Measurements from ENCODE around the gene SPAG6.

SPAG6 gene

GRCh38 chr10:22367471-22367870 lies 22.2 kb downstream of the SPAG6 start:
- Histone ChIP-seq H3K36me3 (ENCODE audit: control insufficient read depth in 2 of 2, insufficient read depth in 1 of 2, low read length in 2 of 2) (no peaks in the 10 kb centered on the region), H3K4me3 (ENCODE audit: low read depth, low read length) (no peak overlapping the region), H3K9me3 (ENCODE audit: control insufficient read depth, insufficient read depth, low read depth, low read length) (no peaks in the 10 kb centered on the region), H3K4me1 (ENCODE audit: control insufficient read depth, insufficient read depth, low read length) (no peaks in the 10 kb centered on the region), H3K27ac (ENCODE audit: extremely low read depth, low read depth, low read length) (no peak overlapping the region)
- ChIA-PET POLR2A (no interaction called here), CTCF (no interaction called here)
- TF ChIP-seq, protein P1, sequence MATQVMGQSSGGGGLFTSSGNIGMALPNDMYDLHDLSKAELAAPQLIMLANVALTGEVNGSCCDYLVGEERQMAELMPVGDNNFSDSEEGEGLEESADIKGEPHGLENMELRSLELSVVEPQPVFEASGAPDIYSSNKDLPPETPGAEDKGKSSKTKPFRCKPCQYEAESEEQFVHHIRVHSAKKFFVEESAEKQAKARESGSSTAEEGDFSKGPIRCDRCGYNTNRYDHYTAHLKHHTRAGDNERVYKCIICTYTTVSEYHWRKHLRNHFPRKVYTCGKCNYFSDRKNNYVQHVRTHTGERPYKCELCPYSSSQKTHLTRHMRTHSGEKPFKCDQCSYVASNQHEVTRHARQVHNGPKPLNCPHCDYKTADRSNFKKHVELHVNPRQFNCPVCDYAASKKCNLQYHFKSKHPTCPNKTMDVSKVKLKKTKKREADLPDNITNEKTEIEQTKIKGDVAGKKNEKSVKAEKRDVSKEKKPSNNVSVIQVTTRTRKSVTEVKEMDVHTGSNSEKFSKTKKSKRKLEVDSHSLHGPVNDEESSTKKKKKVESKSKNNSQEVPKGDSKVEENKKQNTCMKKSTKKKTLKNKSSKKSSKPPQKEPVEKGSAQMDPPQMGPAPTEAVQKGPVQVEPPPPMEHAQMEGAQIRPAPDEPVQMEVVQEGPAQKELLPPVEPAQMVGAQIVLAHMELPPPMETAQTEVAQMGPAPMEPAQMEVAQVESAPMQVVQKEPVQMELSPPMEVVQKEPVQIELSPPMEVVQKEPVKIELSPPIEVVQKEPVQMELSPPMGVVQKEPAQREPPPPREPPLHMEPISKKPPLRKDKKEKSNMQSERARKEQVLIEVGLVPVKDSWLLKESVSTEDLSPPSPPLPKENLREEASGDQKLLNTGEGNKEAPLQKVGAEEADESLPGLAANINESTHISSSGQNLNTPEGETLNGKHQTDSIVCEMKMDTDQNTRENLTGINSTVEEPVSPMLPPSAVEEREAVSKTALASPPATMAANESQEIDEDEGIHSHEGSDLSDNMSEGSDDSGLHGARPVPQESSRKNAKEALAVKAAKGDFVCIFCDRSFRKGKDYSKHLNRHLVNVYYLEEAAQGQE (tag by site-specific recombination; IDR thresholded peaks at IDR 0.05): no peak
- TF ChIP-seq KLF7 (tag by site-specific recombination; IDR thresholded peaks at IDR 0.05; ENCODE audit: borderline replicate concordance) (no peak), TCF7L2 (IDR thresholded peaks at IDR 0.05; ENCODE audit: borderline replicate concordance, low read depth, low read length) (no peak), ZNF2 (tag by site-specific recombination; IDR thresholded peaks at IDR 0.05) (no peak), ZNF785 (tag by site-specific recombination; IDR thresholded peaks at IDR 0.05) (no peak), ZSCAN23 (tag by site-specific recombination; IDR thresholded peaks at IDR 0.05) (no peak), ZNF830 (tag by site-specific recombination; IDR thresholded peaks at IDR 0.05; ENCODE audit: low read depth) (no peak), ZNF701 (tag by site-specific recombination; IDR thresholded peaks at IDR 0.05) (no peak), ZNF121 (tag by site-specific recombination; IDR thresholded peaks at IDR 0.05) (no peak)

DNA sequence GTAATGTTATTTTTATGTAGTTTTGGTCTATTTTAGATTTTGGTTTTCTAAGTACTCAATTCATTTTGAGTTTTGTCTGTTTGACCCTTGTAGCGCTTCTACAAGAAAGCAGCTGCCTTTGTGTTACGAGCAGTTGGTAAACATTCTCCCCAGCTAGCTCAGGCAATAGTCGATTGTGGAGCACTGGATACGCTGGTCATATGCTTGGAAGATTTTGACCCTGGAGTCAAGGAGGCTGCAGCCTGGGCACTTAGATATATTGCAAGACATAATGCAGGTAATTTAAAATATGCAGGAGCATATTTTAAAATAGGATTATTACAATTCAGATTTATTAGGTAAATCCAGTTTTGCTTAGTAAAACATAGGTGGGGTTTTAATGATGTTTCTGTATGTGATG lies 23.1 kb downstream of the SPAG6 start:
- no peaks in the 10 kb centered on the region for H3K4me1 ChIP-seq (ENCODE audit: control insufficient read depth, insufficient read depth, low read length)
- ChIA-PET CTCF (no interaction called here), POLR2A (no interaction called here)
- TF ChIP-seq, protein P2, sequence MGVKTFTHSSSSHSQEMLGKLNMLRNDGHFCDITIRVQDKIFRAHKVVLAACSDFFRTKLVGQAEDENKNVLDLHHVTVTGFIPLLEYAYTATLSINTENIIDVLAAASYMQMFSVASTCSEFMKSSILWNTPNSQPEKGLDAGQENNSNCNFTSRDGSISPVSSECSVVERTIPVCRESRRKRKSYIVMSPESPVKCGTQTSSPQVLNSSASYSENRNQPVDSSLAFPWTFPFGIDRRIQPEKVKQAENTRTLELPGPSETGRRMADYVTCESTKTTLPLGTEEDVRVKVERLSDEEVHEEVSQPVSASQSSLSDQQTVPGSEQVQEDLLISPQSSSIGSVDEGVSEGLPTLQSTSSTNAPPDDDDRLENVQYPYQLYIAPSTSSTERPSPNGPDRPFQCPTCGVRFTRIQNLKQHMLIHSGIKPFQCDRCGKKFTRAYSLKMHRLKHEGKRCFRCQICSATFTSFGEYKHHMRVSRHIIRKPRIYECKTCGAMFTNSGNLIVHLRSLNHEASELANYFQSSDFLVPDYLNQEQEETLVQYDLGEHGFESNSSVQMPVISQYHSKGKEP (tag by site-specific recombination; IDR thresholded peaks at IDR 0.05): no peak
- no peak for TF ChIP-seq ZNF133 (tag by site-specific recombination; IDR thresholded peaks at IDR 0.05)
- no peak for TF ChIP-seq KLF7 (tag by site-specific recombination; IDR thresholded peaks at IDR 0.05; ENCODE audit: borderline replicate concordance)
- no peak for TF ChIP-seq ZXDB (tag by site-specific recombination; IDR thresholded peaks at IDR 0.05)
- no peak for TF ChIP-seq ZNF266 (tag by site-specific recombination; IDR thresholded peaks at IDR 0.05; ENCODE audit: low read depth)
- H3K4me3 ChIP-seq (ENCODE audit: low read depth, low read length): no peak overlapping the region
- no peak overlapping the region for H3K27ac ChIP-seq (ENCODE audit: extremely low read depth, low read depth, low read length)
- H3K36me3 ChIP-seq (ENCODE audit: control insufficient read depth in 2 of 2, insufficient read depth in 1 of 2, low read length in 2 of 2): no peaks in the 10 kb centered on the region
- no peaks in the 10 kb centered on the region for H3K9me3 ChIP-seq (ENCODE audit: control insufficient read depth, insufficient read depth, low read depth, low read length)

DNA sequence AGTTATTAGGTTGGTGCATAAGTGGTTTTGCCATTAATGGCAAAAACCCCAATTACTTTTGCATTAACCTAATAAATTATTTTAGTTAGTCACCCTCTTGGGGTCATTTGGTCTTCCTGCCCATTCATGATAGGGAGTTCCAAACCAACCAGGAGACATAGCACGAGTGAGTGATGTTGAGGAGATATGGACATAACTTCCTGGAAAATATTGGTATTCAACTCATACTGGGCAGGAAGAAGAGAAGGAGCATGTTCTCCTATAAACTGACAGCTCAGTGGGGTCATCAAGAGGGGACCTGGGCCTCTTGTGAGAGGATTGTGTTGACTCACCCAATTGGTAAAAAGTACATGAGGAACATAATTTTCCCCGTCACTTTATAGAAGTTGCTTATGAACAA lies 23.7 kb downstream of the SPAG6 start:
- Histone ChIP-seq H3K27ac (ENCODE audit: extremely low read depth, low read depth, low read length) (no peak overlapping the region), H3K9me3 (ENCODE audit: control insufficient read depth, insufficient read depth, low read depth, low read length) (no peaks in the 10 kb centered on the region), H3K4me1 (ENCODE audit: control insufficient read depth, insufficient read depth, low read length) (no peaks in the 10 kb centered on the region), H3K36me3 (ENCODE audit: control insufficient read depth in 2 of 2, insufficient read depth in 1 of 2, low read length in 2 of 2) (no peaks in the 10 kb centered on the region), H3K4me3 (ENCODE audit: low read depth, low read length) (no peak overlapping the region)
- ChIA-PET POLR2A (no interaction called here), CTCF (no interaction called here)
- TF ChIP-seq ZNF266 (tag by site-specific recombination; IDR thresholded peaks at IDR 0.05; ENCODE audit: low read depth) (no peak), ZNF580 (tag by site-specific recombination; IDR thresholded peaks at IDR 0.05) (no peak), CTCF (tag by site-specific recombination; IDR thresholded peaks at IDR 0.05) (no peak), ZNF549 (tag by site-specific recombination; IDR thresholded peaks at IDR 0.05) (no peak), ZNF416 (tag by site-specific recombination; IDR thresholded peaks at IDR 0.05) (no peak), ZNF202 (tag by site-specific recombination; IDR thresholded peaks at IDR 0.05; ENCODE audit: borderline replicate concordance) (no peak)
- TF ChIP-seq, protein P3, sequence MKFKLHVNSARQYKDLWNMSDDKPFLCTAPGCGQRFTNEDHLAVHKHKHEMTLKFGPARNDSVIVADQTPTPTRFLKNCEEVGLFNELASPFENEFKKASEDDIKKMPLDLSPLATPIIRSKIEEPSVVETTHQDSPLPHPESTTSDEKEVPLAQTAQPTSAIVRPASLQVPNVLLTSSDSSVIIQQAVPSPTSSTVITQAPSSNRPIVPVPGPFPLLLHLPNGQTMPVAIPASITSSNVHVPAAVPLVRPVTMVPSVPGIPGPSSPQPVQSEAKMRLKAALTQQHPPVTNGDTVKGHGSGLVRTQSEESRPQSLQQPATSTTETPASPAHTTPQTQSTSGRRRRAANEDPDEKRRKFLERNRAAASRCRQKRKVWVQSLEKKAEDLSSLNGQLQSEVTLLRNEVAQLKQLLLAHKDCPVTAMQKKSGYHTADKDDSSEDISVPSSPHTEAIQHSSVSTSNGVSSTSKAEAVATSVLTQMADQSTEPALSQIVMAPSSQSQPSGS (tag by site-specific recombination; IDR thresholded peaks at IDR 0.05; ENCODE audit: low read depth): no peak
- TF ChIP-seq, protein P2 (tag by site-specific recombination; IDR thresholded peaks at IDR 0.05): no peak
- TF ChIP-seq, protein P4, sequence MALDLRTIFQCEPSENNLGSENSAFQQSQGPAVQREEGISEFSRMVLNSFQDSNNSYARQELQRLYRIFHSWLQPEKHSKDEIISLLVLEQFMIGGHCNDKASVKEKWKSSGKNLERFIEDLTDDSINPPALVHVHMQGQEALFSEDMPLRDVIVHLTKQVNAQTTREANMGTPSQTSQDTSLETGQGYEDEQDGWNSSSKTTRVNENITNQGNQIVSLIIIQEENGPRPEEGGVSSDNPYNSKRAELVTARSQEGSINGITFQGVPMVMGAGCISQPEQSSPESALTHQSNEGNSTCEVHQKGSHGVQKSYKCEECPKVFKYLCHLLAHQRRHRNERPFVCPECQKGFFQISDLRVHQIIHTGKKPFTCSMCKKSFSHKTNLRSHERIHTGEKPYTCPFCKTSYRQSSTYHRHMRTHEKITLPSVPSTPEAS (tag by site-specific recombination; IDR thresholded peaks at IDR 0.05): no peak

Measured in HEK293 (cell line).